Measurements from ENCODE around the gene LRRC9. TPM values are rescaled to one million over a fixed set of nuclear protein-coding genes. Genes with fewer than 3 reads are reported as not detected.

Gene LRRC9
- total and polyA plus RNA-seq, 2 donors (not counting 3 experiments of a cell fraction or from before 2014, with no cell fraction given) = not detected

- no peaks in the 10 kb centered on the region for H4K20me1 ChIP-seq (replicated peaks; ENCODE audit: control insufficient read depth, extremely low read depth, insufficient read depth, low read length)
- H3K27me3 ChIP-seq (ENCODE audit: control insufficient read depth in 2 of 2, insufficient read depth in 2 of 2, low read length in 2 of 2) = peaks cover 0 to 2% of the 10 kb centered on the region in 2 experiments
- no TSS peak for BruUV-seq (replicated peaks)
- dilution Hi-C loops (cut with MboI; ENCODE audit: extremely low pct_ligation_motif_present, low sequenced_read_pairs) (no loop called here), intact Hi-C loops (cut with micrococcal nuclease) (loop anchor here (1.0 to 5.0 kb wide), 4 partner anchors 100 to 493 kb away; partner anchors contain the start of gene DHRS7)
- H3K9me1 ChIP-seq (replicated peaks; ENCODE audit: control insufficient read depth, extremely low read depth, insufficient read depth, low read length) = no peaks in the 10 kb centered on the region
- no peak overlapping the region for H2AFZ ChIP-seq (ENCODE audit: low read depth, low read length)
- peak; percentile 48 for DNase-seq (ENCODE audit: low read depth, low spot score)
- FAIRE-seq = no peak
- no peak overlapping the region for H3K4me2 ChIP-seq (ENCODE audit: insufficient read depth, low read length)
- POLR2A ChIA-PET = no interaction called here
- no peak overlapping the region for H3K27ac ChIP-seq (ENCODE audit: insufficient read depth, low read depth, low read length)
- no peaks in the 10 kb centered on the region for H3K9me3 ChIP-seq (replicated peaks; ENCODE audit: control insufficient read depth, insufficient read depth, low read length)
- no peaks in the 10 kb centered on the region for H3K36me3 ChIP-seq (ENCODE audit: control insufficient read depth in 2 of 2, extremely low read depth in 1 of 2, insufficient read depth in 2 of 2, low read length in 2 of 2)
- no peaks in the 10 kb centered on the region for H3K79me2 ChIP-seq (ENCODE audit: control insufficient read depth, insufficient read depth, low read length)
- no peak overlapping the region for H3K4me3 ChIP-seq (replicated peaks in 1 of 3; ENCODE audit: insufficient read depth in 1 of 3, low read depth in 1 of 3, low read length in 3 of 3)
- CTCF ChIA-PET = interaction anchor here (1.0 to 6.7 kb wide), 5 partner anchors 24 to 119 kb away, joined by 3 to 142 read pairs (median 27); partner anchors contain the start of gene DHRS7
- TF ChIP-seq JUN (IDR thresholded peaks at IDR 0.05; ENCODE audit: borderline replicate concordance, insufficient read depth, insufficient read length, low read depth) (no peak), GATA2 (IDR thresholded peaks at IDR 0.05; ENCODE audit: insufficient read depth, insufficient read length, low read depth, low read length) (no peak), MAX (IDR thresholded peaks at IDR 0.05; ENCODE audit: insufficient read depth, insufficient read length) (no peak), CTCF (IDR thresholded peaks at IDR 0.05; ENCODE audit: extremely low read depth in 1 of 2, insufficient read depth in 1 of 2, low read depth in 1 of 2, low read length in 2 of 2) (peak; percentile 18 to 25)
- no peaks in the 10 kb centered on the region for H3K4me1 ChIP-seq (ENCODE audit: control insufficient read depth, extremely low read depth, insufficient read depth, low read length)
- no peak overlapping the region for H3K9ac ChIP-seq (replicated peaks; ENCODE audit: extremely low read depth, insufficient read depth, low read length)
These were observed 144.6 kb downstream of the LRRC9 start for GRCh38 chr14:60064491-60065072.
